ENCODE measurements around the gene WDR74.

DNA sequence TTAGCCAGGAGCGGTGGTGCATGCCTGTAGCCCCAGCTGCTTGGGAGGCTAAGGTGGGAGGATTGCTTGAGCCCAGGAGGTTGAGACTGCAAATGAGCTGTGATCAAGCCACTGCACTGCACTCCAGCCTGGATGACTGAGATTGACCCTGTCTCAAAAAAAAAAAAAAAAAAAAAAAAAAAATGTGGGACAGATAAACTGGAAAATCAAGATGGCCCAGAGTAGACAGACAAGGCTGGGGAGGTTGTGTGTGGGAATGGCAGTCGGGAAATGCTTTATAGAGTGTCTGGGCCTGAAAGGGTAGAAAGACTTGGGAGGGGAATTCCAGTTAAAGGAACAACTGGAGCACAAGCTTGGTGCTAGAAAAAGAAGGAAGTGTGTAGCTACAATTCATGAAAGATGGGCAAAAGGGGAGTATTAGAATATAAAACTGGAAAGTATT, 18.2 kb upstream of the WDR74 start:
- TF ChIP-seq, protein P1, sequence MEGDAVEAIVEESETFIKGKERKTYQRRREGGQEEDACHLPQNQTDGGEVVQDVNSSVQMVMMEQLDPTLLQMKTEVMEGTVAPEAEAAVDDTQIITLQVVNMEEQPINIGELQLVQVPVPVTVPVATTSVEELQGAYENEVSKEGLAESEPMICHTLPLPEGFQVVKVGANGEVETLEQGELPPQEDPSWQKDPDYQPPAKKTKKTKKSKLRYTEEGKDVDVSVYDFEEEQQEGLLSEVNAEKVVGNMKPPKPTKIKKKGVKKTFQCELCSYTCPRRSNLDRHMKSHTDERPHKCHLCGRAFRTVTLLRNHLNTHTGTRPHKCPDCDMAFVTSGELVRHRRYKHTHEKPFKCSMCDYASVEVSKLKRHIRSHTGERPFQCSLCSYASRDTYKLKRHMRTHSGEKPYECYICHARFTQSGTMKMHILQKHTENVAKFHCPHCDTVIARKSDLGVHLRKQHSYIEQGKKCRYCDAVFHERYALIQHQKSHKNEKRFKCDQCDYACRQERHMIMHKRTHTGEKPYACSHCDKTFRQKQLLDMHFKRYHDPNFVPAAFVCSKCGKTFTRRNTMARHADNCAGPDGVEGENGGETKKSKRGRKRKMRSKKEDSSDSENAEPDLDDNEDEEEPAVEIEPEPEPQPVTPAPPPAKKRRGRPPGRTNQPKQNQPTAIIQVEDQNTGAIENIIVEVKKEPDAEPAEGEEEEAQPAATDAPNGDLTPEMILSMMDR (IDR thresholded peaks at IDR 0.05; ENCODE audit: insufficient read depth, low read length): no peak
- TF ChIP-seq SPI1 (IDR thresholded peaks at IDR 0.05; ENCODE audit: borderline replicate concordance, low read depth): peak; percentile 77
- TF ChIP-seq, protein P2, sequence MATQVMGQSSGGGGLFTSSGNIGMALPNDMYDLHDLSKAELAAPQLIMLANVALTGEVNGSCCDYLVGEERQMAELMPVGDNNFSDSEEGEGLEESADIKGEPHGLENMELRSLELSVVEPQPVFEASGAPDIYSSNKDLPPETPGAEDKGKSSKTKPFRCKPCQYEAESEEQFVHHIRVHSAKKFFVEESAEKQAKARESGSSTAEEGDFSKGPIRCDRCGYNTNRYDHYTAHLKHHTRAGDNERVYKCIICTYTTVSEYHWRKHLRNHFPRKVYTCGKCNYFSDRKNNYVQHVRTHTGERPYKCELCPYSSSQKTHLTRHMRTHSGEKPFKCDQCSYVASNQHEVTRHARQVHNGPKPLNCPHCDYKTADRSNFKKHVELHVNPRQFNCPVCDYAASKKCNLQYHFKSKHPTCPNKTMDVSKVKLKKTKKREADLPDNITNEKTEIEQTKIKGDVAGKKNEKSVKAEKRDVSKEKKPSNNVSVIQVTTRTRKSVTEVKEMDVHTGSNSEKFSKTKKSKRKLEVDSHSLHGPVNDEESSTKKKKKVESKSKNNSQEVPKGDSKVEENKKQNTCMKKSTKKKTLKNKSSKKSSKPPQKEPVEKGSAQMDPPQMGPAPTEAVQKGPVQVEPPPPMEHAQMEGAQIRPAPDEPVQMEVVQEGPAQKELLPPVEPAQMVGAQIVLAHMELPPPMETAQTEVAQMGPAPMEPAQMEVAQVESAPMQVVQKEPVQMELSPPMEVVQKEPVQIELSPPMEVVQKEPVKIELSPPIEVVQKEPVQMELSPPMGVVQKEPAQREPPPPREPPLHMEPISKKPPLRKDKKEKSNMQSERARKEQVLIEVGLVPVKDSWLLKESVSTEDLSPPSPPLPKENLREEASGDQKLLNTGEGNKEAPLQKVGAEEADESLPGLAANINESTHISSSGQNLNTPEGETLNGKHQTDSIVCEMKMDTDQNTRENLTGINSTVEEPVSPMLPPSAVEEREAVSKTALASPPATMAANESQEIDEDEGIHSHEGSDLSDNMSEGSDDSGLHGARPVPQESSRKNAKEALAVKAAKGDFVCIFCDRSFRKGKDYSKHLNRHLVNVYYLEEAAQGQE (IDR thresholded peaks at IDR 0.05; ENCODE audit: insufficient replicate concordance, low read depth): no peak
- no peak for TF ChIP-seq POLR2AphosphoS5 (IDR thresholded peaks at IDR 0.05; ENCODE audit: low read depth)
